ENCODE data around the gene PUS1.
"Not testable (repeated sequence)": the region's sequence is repeated elsewhere in the genome, so short reads cannot be mapped to it uniquely, and the experiment has no call there.

The PUS1 gene

GRCh38 chr12:131959641-131960589 is 30.8 kb downstream of the PUS1 start:
- DNase-seq (ENCODE audit: low read depth), result no peak

- not testable (repeated sequence) for DNase-seq (ENCODE audit: low read depth)
These were observed 31.7 kb downstream of the PUS1 start for GRCh38 chr12:131960590-131961325.

GRCh38 chr12:131961328-131961727 is 32.3 kb downstream of the PUS1 start:
- DNase-seq (ENCODE audit: low read depth), result not testable (repeated sequence)

GRCh38 chr12:131962069-131962468 is 33.0 kb downstream of the PUS1 start:
- DNase-seq (ENCODE audit: low read depth), result no peak

GRCh38 chr12:131963381-131963780 is 34.3 kb downstream of the PUS1 start:
- no peak for DNase-seq (ENCODE audit: low read depth)

- DNase-seq (ENCODE audit: low read depth), result no peak
These were observed 36.0 kb downstream of the PUS1 start for GRCh38 chr12:131965073-131965472.

- no peak for DNase-seq (ENCODE audit: low read depth)
These were observed 42.1 kb downstream of the PUS1 start for GRCh38 chr12:131971226-131971625.

GRCh38 chr12:131975228-131975627 is 46.2 kb downstream of the PUS1 start:
- no peak for DNase-seq (ENCODE audit: low read depth)

- no peak for DNase-seq (ENCODE audit: low read depth)
These were observed 50.5 kb downstream of the PUS1 start for GRCh38 chr12:131979606-131980005.

GRCh38 chr12:131980263-131980662 is 51.2 kb downstream of the PUS1 start:
- DNase-seq (ENCODE audit: low read depth), result no peak

- no peak for DNase-seq (ENCODE audit: low read depth)
These were observed 52.3 kb downstream of the PUS1 start for GRCh38 chr12:131981388-131981787.

- DNase-seq (ENCODE audit: low read depth), result no peak
These were observed 53.0 kb downstream of the PUS1 start for GRCh38 chr12:131982041-131982440.

GRCh38 chr12:131983026-131983425 is 54.0 kb downstream of the PUS1 start:
- no peak for DNase-seq (ENCODE audit: low read depth)

GRCh38 chr12:131983554-131983953 is 54.5 kb downstream of the PUS1 start:
- DNase-seq (ENCODE audit: low read depth), result no peak

GRCh38 chr12:131984334-131984733 is 55.3 kb downstream of the PUS1 start:
- no peak for DNase-seq (ENCODE audit: low read depth)

GRCh38 chr12:131985510-131985875 is 56.4 kb downstream of the PUS1 start:
- DNase-seq (ENCODE audit: low read depth), result not testable (repeated sequence)

- DNase-seq (ENCODE audit: low read depth), result no peak
These were observed 57.3 kb downstream of the PUS1 start for GRCh38 chr12:131986361-131986760.

- no peak for DNase-seq (ENCODE audit: low read depth)
These were observed 57.8 kb downstream of the PUS1 start for GRCh38 chr12:131986910-131987309.

- DNase-seq (ENCODE audit: low read depth), result no peak
These were observed 58.5 kb downstream of the PUS1 start for GRCh38 chr12:131987552-131987951.

- no peak for DNase-seq (ENCODE audit: low read depth)
These were observed 59.1 kb downstream of the PUS1 start for GRCh38 chr12:131988054-131988796.

GRCh38 chr12:131989021-131989420 is 59.9 kb downstream of the PUS1 start:
- no peak for DNase-seq (ENCODE audit: low read depth)
